Measurements from ENCODE around the gene PNPLA2.

The PNPLA2 gene

DNA sequence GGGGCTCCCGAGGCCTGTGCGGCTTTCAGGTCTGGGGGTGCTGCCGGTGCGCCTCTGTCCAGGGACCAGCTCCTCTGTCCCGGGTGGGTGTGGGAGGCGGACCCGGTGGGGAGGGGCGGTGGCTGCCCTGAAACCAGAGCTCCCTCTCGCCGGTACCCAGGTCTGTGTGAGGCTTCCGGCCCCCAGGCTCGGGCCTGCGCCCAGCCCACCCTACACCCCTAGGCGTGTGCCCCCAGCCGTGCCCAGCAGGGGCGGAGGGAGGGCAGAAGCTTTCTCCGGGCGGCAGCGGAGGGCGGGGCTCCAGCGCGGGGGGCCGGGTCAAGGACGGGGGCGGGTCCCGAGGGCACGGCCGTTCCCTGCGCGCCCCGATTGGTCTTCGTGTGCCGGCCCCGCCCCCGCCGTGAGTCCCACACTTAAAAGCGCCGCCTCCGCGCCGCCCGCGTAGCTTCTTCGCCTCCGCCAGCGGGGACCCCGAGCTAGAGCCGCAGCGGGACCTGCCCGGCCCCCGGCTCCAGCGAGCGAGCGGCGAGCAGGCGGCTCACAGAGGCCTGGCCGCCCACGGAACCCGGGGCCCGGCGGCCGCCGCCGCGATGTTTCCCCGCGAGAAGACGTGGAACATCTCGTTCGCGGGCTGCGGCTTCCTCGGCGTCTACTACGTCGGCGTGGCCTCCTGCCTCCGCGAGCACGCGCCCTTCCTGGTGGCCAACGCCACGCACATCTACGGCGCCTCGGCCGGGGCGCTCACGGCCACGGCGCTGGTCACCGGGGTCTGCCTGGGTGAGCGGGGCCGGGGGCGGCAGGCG is 616 bp downstream of the PNPLA2 start:
- peak overlapping the region; percentile 95 for H3K27ac ChIP-seq
- TF ChIP-seq CTCF (conservative IDR thresholded peaks at IDR 0.05): peak; percentile 17; the same call in 1 of the 2 replicates

GRCh38 chr11:819943-820649 is 1.4 kb downstream of the PNPLA2 start:
- H3K27ac ChIP-seq: peak overlapping the region; percentile 95
- no peak for TF ChIP-seq CTCF (conservative IDR thresholded peaks at IDR 0.05)

DNA sequence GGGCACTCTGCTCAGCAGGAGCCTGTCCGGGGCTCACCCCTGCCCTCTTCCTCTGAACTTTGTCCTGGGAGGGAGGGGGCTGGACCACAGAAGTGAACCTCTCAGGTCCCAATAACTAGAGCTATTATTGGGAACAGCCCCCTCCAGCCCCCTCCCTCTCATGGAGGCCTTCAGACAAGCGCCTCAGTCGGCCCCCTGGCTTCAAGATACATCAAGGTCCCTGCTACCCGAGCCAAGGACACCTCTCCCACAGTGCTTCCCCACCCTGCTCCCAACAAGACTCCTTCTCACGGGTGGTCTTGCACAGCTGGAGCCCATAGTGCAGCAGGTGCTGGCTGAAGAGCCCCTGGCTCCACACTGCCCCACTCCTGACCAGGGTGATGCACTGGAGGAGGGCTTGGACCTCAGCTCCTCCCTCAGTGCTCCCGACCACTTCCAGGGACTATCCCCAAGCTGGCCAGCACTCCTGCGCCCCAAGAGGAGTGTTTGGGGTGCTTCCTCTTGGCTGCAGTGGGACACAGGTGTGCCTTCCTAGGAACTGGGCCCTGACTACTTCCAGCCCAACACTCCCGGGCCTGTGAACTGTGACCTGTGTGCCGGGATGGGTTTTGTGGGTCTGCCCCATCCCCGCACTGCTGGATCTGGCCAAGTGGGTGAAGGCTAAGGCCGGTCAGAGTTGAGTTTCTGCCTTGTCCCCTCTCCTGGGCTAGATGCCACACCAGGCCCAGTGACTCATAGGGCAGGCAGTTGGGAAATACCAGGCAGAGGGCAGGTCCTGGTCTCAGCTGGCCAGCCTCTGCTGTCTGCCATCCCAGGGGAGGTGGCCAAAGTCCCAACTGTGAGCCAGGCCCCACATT is 2.2 kb downstream of the PNPLA2 start:
- TF ChIP-seq CTCF (conservative IDR thresholded peaks at IDR 0.05): no peak
- H3K27ac ChIP-seq: peak overlapping the region; percentile 95

- TF ChIP-seq CTCF (conservative IDR thresholded peaks at IDR 0.05): no peak
- H3K27ac ChIP-seq: peak overlapping the region; percentile 95
These were observed 3.0 kb downstream of the PNPLA2 start for GRCh38 chr11:821512-822371.

DNA sequence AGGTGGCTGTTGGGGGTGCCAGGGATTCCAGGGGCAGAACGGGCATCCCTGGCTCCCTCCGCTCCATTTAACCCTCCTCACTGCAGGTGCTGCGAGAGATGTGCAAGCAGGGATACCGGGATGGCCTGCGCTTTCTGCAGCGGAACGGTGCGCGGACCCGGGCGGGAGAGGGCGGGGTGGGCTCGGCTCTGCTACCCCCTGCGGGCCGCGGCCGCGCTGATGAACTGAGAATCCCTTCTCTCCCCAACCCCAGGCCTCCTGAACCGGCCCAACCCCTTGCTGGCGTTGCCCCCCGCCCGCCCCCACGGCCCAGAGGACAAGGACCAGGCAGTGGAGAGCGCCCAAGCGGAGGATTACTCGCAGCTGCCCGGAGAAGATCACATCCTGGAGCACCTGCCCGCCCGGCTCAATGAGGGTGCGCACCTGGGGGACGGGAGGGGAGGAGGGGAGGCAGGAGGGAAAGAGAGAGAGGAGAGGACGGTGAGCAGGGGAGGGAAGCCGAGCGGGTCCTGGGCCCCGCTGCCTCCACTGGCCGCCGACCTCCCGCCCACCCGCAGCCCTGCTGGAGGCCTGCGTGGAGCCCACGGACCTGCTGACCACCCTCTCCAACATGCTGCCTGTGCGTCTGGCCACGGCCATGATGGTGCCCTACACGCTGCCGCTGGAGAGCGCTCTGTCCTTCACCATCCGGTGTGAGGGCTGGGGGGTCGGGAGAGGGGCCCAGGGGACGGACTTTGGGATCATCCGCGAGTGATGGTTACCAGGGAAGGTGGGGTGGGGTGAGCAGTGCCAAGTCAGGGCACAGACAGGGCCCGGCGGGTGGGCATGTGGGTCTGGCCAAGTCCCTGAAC is 5.0 kb downstream of the PNPLA2 start:
- TF ChIP-seq CTCF (conservative IDR thresholded peaks at IDR 0.05): no peak
- peak overlapping the region; percentile 95 for H3K27ac ChIP-seq

DNA sequence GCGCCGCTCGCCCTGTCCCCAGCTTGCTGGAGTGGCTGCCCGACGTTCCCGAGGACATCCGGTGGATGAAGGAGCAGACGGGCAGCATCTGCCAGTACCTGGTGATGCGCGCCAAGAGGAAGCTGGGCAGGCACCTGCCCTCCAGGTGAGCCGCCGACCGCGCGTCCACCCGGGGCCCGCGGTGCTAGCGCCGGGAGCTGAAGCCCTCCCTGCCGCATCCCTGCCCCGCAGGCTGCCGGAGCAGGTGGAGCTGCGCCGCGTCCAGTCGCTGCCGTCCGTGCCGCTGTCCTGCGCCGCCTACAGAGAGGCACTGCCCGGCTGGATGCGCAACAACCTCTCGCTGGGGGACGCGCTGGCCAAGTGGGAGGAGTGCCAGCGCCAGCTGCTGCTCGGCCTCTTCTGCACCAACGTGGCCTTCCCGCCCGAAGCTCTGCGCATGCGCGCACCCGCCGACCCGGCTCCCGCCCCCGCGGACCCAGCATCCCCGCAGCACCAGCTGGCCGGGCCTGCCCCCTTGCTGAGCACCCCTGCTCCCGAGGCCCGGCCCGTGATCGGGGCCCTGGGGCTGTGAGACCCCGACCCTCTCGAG is 5.7 kb downstream of the PNPLA2 start:
- peak overlapping the region; percentile 95 for H3K27ac ChIP-seq
- TF ChIP-seq CTCF (conservative IDR thresholded peaks at IDR 0.05): no peak

Data from VCaP (cell line).